ENCODE results near the gene PIGH. TPM values are rescaled to one million over a fixed set of nuclear protein-coding genes. Genes with fewer than 3 reads are reported as not detected.
"Not testable (repeated sequence)": the region's sequence is repeated elsewhere in the genome, so short reads cannot be mapped to it uniquely, and the experiment has no call there.

The PIGH gene
- total and polyA plus RNA-seq, 5 donors from 2014 or later = 34.8 to 46.2 (median 36.8) TPM

- no peak overlapping the region for H3K27ac Mint-ChIP-seq
Observed at GRCh38 chr14:67554341-67554740, 45.7 kb downstream of the PIGH start.

DNA sequence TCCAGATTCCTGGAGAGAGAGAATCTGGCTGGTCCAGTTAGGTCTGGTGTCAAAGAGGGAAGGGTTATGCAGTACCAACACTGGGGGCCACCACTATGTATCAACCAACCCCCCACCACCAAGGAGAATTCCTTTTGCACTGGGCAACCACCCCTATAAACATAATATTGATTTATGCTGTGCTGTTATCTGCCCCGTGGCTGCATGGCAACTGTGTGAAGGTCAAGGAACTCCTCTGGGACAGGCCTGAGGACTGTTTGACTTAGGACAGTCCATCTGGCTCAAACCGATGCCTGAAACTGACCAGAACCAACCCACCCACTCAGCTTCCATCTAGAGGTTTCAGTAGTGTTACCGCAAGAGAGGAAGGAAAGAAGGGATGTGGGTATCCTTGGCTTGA is 46.5 kb downstream of the PIGH start:
- no peaks in the 10 kb centered on the region for H3K9me3 ChIP-seq (ENCODE audit: control insufficient read depth in 2 of 2, low read length in 2 of 2)
- Mint-ChIP-seq H3K4me3 (no peak overlapping the region), H3K4me1 (no peaks in the 10 kb centered on the region), H3K36me3 (no peaks in the 10 kb centered on the region), H3K27ac (no peak overlapping the region), H3K27me3 (peaks cover 21% of the 10 kb centered on the region), H3K9me3 (peaks cover 0 to 2% (median 0%) of the 10 kb centered on the region in 7 donors)
- DNase-seq (no peak), ATAC-seq (ENCODE audit: low read depth in 2 of 2) (no peak)
- H3K4me3 ChIP-seq (ENCODE audit: low read depth, low read length) = no peak overlapping the region
- no peaks in the 10 kb centered on the region for H3K4me1 ChIP-seq (ENCODE audit: control insufficient read depth, insufficient read depth, low read length, poor library complexity, severe bottlenecking)
- H3K27ac ChIP-seq (ENCODE audit: insufficient read depth, low read length, poor library complexity, severe bottlenecking) = no peak overlapping the region
- no peaks in the 10 kb centered on the region for H3K27me3 ChIP-seq (ENCODE audit: control insufficient read depth, insufficient read depth, low read length)
- H3K36me3 ChIP-seq (ENCODE audit: control insufficient read depth, insufficient read depth, low read length) = no peaks in the 10 kb centered on the region

More at GRCh38 chr14:67554341-67554740, 45.7 kb downstream of the PIGH start:
- Mint-ChIP-seq H3K27me3 (peaks cover 21% of the 10 kb centered on the region), H3K9me3 (peaks cover 0 to 2% (median 0%) of the 10 kb centered on the region in 7 donors), H3K36me3 (no peaks in the 10 kb centered on the region), H3K4me3 (no peak overlapping the region), H3K4me1 (no peaks in the 10 kb centered on the region)
- H3K9me3 ChIP-seq (ENCODE audit: control insufficient read depth in 2 of 2, low read length in 2 of 2) = no peaks in the 10 kb centered on the region
- H3K36me3 ChIP-seq (ENCODE audit: control insufficient read depth, insufficient read depth, low read length) = no peaks in the 10 kb centered on the region
- H3K4me1 ChIP-seq (ENCODE audit: control insufficient read depth, insufficient read depth, low read length, poor library complexity, severe bottlenecking) = no peaks in the 10 kb centered on the region
- H3K27ac ChIP-seq (ENCODE audit: insufficient read depth, low read length, poor library complexity, severe bottlenecking) = no peak overlapping the region
- ATAC-seq (ENCODE audit: low read depth in 2 of 2) = no peak
- H3K4me3 ChIP-seq (ENCODE audit: low read depth, low read length) = no peak overlapping the region
- no peak for DNase-seq
- no peaks in the 10 kb centered on the region for H3K27me3 ChIP-seq (ENCODE audit: control insufficient read depth, insufficient read depth, low read length)

DNA sequence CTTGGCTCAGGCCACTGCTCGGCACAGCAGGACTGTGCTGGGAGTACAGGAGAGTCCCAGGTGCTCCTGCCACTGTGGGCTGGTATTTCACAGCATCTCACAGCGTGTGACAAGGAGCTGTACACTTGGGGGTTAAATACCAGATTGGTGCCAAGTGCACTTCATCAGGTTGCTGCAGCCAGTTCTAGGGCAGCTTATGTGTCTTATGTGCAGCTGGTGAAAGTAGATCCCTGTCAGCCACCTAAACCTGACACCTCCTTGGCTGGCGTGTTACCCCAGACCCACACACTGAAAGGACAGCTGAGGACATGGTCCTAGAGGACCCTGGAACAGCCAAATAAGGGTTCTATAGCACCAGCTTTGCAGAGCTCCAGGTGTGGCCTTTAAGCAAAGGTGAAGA is 48.1 kb downstream of the PIGH start:
- H3K27me3 Mint-ChIP-seq = peaks cover 8% of the 10 kb centered on the region
- H3K4me3 ChIP-seq (ENCODE audit: low read depth, low read length) = no peak overlapping the region
- H3K9me3 ChIP-seq (ENCODE audit: control insufficient read depth in 2 of 2, low read length in 2 of 2) = no peaks in the 10 kb centered on the region
- H3K36me3 Mint-ChIP-seq = no peaks in the 10 kb centered on the region
- H3K27ac ChIP-seq (ENCODE audit: insufficient read depth, low read length, poor library complexity, severe bottlenecking) = no peak overlapping the region
- no peaks in the 10 kb centered on the region for H3K4me1 Mint-ChIP-seq
- no peak overlapping the region for H3K4me3 Mint-ChIP-seq
- H3K9me3 Mint-ChIP-seq = peaks cover 0 to 2% (median 0%) of the 10 kb centered on the region in 7 donors
- H3K27me3 ChIP-seq (ENCODE audit: control insufficient read depth, insufficient read depth, low read length) = peaks cover 3% of the 10 kb centered on the region
- no peaks in the 10 kb centered on the region for H3K4me1 ChIP-seq (ENCODE audit: control insufficient read depth, insufficient read depth, low read length, poor library complexity, severe bottlenecking)
- H3K27ac Mint-ChIP-seq = no peak overlapping the region
- no peak for DNase-seq
- no peaks in the 10 kb centered on the region for H3K36me3 ChIP-seq (ENCODE audit: control insufficient read depth, insufficient read depth, low read length)
- ATAC-seq (ENCODE audit: low read depth in 2 of 2) = no peak

DNA sequence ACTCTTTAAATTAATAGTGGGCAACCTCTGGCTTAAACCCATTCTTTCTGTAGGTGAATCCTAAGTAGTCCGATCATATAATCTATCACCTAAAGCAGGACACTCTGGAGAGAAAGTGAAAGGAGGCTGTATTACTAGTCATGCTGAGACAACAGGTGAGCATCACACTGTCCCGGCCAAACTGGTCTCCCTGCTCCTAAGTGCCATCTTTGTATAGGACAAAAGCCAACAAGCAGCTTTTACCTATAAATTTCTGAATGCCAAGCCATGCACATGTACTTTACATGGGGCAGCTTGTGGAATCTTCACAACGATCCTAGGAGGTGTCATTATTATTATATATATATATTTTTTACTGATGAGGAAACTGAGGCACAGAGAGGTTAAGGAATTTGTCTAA is 48.9 kb downstream of the PIGH start:
- no peak overlapping the region for H3K4me3 Mint-ChIP-seq
- peaks cover 0 to 2% (median 0%) of the 10 kb centered on the region in 7 donors for H3K9me3 Mint-ChIP-seq
- Histone ChIP-seq H3K36me3 (ENCODE audit: control insufficient read depth, insufficient read depth, low read length) (no peaks in the 10 kb centered on the region), H3K9me3 (ENCODE audit: control insufficient read depth in 2 of 2, low read length in 2 of 2) (no peaks in the 10 kb centered on the region), H3K4me1 (ENCODE audit: control insufficient read depth, insufficient read depth, low read length, poor library complexity, severe bottlenecking) (no peaks in the 10 kb centered on the region), H3K27me3 (ENCODE audit: control insufficient read depth, insufficient read depth, low read length) (peaks cover 3% of the 10 kb centered on the region), H3K27ac (ENCODE audit: insufficient read depth, low read length, poor library complexity, severe bottlenecking) (no peak overlapping the region), H3K4me3 (ENCODE audit: low read depth, low read length) (no peak overlapping the region)
- DNase-seq = no peak
- ATAC-seq (ENCODE audit: low read depth in 2 of 2) = no peak
- no peaks in the 10 kb centered on the region for H3K36me3 Mint-ChIP-seq
- H3K27ac Mint-ChIP-seq = no peak overlapping the region
- H3K4me1 Mint-ChIP-seq = no peaks in the 10 kb centered on the region
- peaks cover 8% of the 10 kb centered on the region for H3K27me3 Mint-ChIP-seq

GRCh38 chr14:67549734-67550133 is 50.3 kb downstream of the PIGH start:
- Histone ChIP-seq H3K27me3 (ENCODE audit: control insufficient read depth, insufficient read depth, low read length) (peaks cover 3% of the 10 kb centered on the region), H3K4me3 (ENCODE audit: low read depth, low read length) (no peak overlapping the region), H3K27ac (ENCODE audit: insufficient read depth, low read length, poor library complexity, severe bottlenecking) (no peak overlapping the region), H3K4me1 (ENCODE audit: control insufficient read depth, insufficient read depth, low read length, poor library complexity, severe bottlenecking) (no peaks in the 10 kb centered on the region), H3K9me3 (ENCODE audit: control insufficient read depth in 2 of 2, low read length in 2 of 2) (no peaks in the 10 kb centered on the region), H3K36me3 (ENCODE audit: control insufficient read depth, insufficient read depth, low read length) (no peaks in the 10 kb centered on the region)
- Mint-ChIP-seq H3K27ac (no peak overlapping the region), H3K4me1 (no peaks in the 10 kb centered on the region), H3K4me3 (no peak overlapping the region), H3K27me3 (peaks cover 21% of the 10 kb centered on the region), H3K36me3 (no peaks in the 10 kb centered on the region), H3K9me3 (peaks cover 0 to 4% (median 2%) of the 10 kb centered on the region in 7 donors)
- ATAC-seq (ENCODE audit: low read depth in 2 of 2) = no peak
- DNase-seq = no peak

DNA sequence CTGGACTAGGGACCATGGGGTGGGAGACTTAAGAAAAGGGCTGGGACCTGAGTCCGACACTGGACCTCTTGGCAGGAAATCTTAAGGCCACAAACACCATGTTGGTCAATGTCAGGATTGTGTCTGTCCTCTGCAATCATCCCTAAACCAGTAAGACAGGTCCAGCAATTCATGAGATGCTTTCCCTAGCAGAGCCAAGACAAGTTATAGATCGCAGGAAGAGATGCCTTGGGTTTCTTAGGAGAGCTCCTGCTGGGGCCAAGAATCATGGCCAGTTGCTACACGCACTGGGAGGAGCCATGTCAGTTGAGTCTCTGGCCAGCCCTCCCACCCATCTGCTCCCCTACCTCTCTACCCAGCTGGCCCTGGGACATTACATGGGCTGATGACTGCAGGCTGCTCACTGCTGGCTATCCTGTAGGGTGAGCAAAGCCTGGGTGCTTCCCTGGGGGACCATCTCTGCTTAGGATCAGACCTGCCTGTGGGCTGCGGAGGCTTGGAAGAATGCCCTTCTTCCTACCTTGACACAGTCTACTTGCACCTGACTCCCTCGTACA is 52.8 kb downstream of the PIGH start:
- no peak overlapping the region for H3K4me3 Mint-ChIP-seq
- H3K36me3 Mint-ChIP-seq = no peaks in the 10 kb centered on the region
- Histone ChIP-seq H3K9me3 (ENCODE audit: control insufficient read depth in 2 of 2, low read length in 2 of 2) (no peaks in the 10 kb centered on the region), H3K27ac (ENCODE audit: insufficient read depth, low read length, poor library complexity, severe bottlenecking) (no peak overlapping the region), H3K27me3 (ENCODE audit: control insufficient read depth, insufficient read depth, low read length) (peaks cover 4% of the 10 kb centered on the region), H3K4me1 (ENCODE audit: control insufficient read depth, insufficient read depth, low read length, poor library complexity, severe bottlenecking) (no peaks in the 10 kb centered on the region), H3K4me3 (ENCODE audit: low read depth, low read length) (no peak overlapping the region), H3K36me3 (ENCODE audit: control insufficient read depth, insufficient read depth, low read length) (no peaks in the 10 kb centered on the region)
- peaks cover 0 to under 1% (median 0%) of the 10 kb centered on the region in 4 donors for H3K4me1 Mint-ChIP-seq
- DNase-seq (no peak), ATAC-seq (ENCODE audit: low read depth in 2 of 2) (no peak)
- H3K9me3 Mint-ChIP-seq = peaks cover 0 to 9% (median 4%) of the 10 kb centered on the region in 7 donors
- peaks cover 37% of the 10 kb centered on the region for H3K27me3 Mint-ChIP-seq
- H3K27ac Mint-ChIP-seq = no peak overlapping the region

GRCh38 chr14:67544590-67544989 is 55.5 kb downstream of the PIGH start:
- Histone ChIP-seq H3K27ac (ENCODE audit: insufficient read depth, low read length, poor library complexity, severe bottlenecking) (no peak overlapping the region), H3K9me3 (ENCODE audit: control insufficient read depth in 2 of 2, low read length in 2 of 2) (no peaks in the 10 kb centered on the region), H3K27me3 (ENCODE audit: control insufficient read depth, insufficient read depth, low read length) (peaks cover 8% of the 10 kb centered on the region), H3K4me1 (ENCODE audit: control insufficient read depth, insufficient read depth, low read length, poor library complexity, severe bottlenecking) (no peaks in the 10 kb centered on the region), H3K4me3 (ENCODE audit: low read depth, low read length) (no peak overlapping the region), H3K36me3 (ENCODE audit: control insufficient read depth, insufficient read depth, low read length) (no peaks in the 10 kb centered on the region)
- Mint-ChIP-seq H3K4me3 (no peak overlapping the region), H3K27me3 (peaks cover 46% of the 10 kb centered on the region), H3K9me3 (peaks cover 0 to 9% (median 4%) of the 10 kb centered on the region in 7 donors), H3K27ac (no peak overlapping the region), H3K4me1 (peaks cover 0 to 9% (median 3%) of the 10 kb centered on the region in 4 donors), H3K36me3 (no peaks in the 10 kb centered on the region)
- DNase-seq (no peak), ATAC-seq (ENCODE audit: low read depth in 2 of 2) (no peak)

- H3K36me3 Mint-ChIP-seq = not testable (repeated sequence)
Observed at GRCh38 chr14:67542620-67543019, 57.4 kb downstream of the PIGH start.

More at GRCh38 chr14:67542620-67543019, 57.4 kb downstream of the PIGH start:
- H3K9me3 ChIP-seq (ENCODE audit: control insufficient read depth in 2 of 2, low read length in 2 of 2); H3K9me3 Mint-ChIP-seq; DNase-seq; H3K27ac ChIP-seq (ENCODE audit: insufficient read depth, low read length, poor library complexity, severe bottlenecking); H3K4me1 ChIP-seq (ENCODE audit: control insufficient read depth, insufficient read depth, low read length, poor library complexity, severe bottlenecking); H3K36me3 ChIP-seq (ENCODE audit: control insufficient read depth, insufficient read depth, low read length); ATAC-seq (ENCODE audit: low read depth in 2 of 2); H3K4me3 Mint-ChIP-seq; H3K27ac Mint-ChIP-seq; H3K27me3 ChIP-seq (ENCODE audit: control insufficient read depth, insufficient read depth, low read length); H3K4me3 ChIP-seq (ENCODE audit: low read depth, low read length); H3K4me1 Mint-ChIP-seq: not testable (repeated sequence)
- H3K27me3 Mint-ChIP-seq = peaks cover 58% of the 10 kb centered on the region
